GM13976 (cell line): Measurements from ENCODE around the gene TRAF6.
"Not testable (repeated sequence)": the region's sequence is repeated elsewhere in the genome, so short reads cannot be mapped to it uniquely, and the experiment has no call there.

Experiments
- DNase-seq: peaks from one replicate; pipeline ENCODE4 v3.0.0; 2012; ENCODE audit warnings: low spot score
- CTCF ChIP-seq: IDR thresholded peaks from 2 replicates; pipeline ENCODE4 v1.5.1; 2012; ENCODE audit warnings: borderline replicate concordance, mild to moderate bottlenecking; ENCODE audit not compliant: insufficient read depth; ENCODE audit errors: extremely low read depth, missing control alignments, control extremely low read depth
- in situ Hi-C: fragments of 300-500 bp; cut with MboI; formaldehyde crosslinking; loops from one replicate; pipeline ENCODE4 v1.12.0; 2022; ENCODE audit warnings: low sequenced_read_pairs, mixed read lengths, inconsistent platforms; ENCODE audit not compliant: unreplicated experiment

Gene TRAF6

GRCh38 chr11:36534276-36534840 lies 24.3 kb upstream of the TRAF6 start:
- in situ Hi-C loops = no loop called here
- no peak for DNase-seq
- no peak for TF ChIP-seq CTCF

DNA sequence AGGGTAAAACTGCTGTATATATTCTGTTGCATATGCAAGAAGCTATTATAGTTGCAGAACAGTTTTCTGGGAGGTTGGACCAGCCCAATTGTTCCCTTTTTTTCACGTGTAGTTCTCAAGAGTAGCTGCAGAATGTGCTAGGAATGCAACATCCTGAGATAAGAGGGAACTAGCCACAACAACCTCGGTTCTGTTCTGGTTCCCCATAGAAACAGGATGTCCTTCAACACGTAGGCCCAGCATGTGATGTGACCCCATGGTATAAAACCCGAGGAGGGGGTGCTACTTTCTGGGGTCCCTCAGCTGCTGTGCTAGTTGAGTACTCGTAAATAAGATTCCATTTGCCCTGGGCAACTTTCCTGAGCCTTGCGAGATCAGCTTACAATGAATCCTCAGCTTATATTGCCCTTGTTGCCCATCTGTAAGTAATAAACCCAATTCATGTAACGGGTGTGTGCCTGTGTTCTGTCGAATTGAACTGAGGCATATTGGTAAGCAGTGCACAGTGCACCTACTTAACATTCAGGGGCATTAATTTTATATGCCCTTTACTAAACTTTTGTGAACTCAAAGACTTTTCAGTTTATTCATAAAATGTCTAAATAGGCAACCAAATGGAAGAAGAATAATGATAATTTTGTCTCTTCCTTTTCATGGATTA lies 23.0 kb upstream of the TRAF6 start:
- no peak for TF ChIP-seq CTCF

DNA sequence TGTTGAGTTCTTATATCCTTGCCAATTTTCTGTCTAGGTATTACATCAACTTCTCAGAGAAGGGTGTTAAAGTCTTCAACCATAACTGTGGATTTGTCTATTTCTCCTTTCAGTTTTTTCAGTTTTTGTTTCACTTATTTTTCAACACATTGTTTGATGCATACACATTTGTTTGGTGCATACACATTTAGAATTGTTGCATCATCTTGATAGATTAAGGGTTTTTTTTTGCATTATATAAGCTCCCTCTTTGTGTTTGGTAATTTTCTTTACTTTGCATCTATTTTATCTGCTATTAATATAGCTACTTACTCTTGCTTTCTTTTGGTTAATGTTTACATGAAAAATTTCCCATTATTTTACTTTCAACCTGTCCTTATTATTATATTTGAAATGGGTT lies 20.8 kb upstream of the TRAF6 start:
- in situ Hi-C loops = no loop called here
- no peak for DNase-seq
- no peak for TF ChIP-seq CTCF

More for the DNA sequence above, 23.0 kb upstream of the TRAF6 start:
- in situ Hi-C loops = no loop called here
- DNase-seq = no peak

DNA sequence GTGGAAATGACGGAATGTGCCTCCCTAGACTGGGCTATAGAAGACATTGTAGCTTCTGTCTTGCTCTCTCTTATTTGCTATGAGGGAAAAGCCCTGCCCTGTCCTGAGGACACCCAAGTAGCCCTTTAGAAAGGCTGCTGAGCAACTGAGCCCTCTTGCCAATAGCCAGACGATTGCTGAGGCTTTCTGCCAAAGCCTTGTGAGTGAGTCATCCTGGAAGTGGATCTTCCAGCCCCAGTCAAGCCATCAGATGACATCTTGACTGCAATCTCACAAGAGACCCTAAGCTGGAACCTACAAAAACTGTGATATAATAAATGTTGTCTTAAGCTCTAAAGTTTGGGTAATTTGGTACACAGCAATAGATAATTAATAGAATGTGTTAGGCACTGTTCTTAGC lies 3.9 kb upstream of the TRAF6 start:
- no peak for DNase-seq
- in situ Hi-C loops = no loop called here
- TF ChIP-seq CTCF = no peak

GRCh38 chr11:36512016-36512415 lies 1.9 kb upstream of the TRAF6 start:
- no peak for DNase-seq
- in situ Hi-C loops = no loop called here
- no peak for TF ChIP-seq CTCF

- DNase-seq, in situ Hi-C loops: not testable (repeated sequence)
These were observed 990 bp upstream of the TRAF6 start for GRCh38 chr11:36511062-36511461.

DNA sequence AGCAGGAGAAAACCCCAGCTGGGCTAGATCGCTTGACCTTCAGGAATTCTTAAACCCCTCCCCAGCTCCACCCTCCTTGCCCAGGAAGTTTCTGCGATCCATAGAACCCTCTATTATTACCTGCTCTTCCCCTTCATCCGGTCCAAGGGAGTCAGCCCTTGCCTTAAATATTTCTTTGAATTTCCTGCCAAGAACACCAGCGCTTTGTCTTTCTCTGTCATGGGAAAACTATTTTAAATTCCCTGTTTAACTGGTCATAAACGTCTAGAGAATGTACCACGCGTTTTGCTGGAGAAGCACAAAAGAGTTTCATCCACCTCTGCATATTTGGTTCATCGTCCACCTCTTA lies 496 bp upstream of the TRAF6 start:
- in situ Hi-C loops = no loop called here
- no peak for TF ChIP-seq CTCF
- DNase-seq = peak; percentile 22
